Neuronal stem cell (in vitro differentiated cells): ENCODE data around the gene ERO1B.

Source experiments
- DNase-seq: peaks from one replicate; pipeline ENCODE4 v3.0.0-alpha.2; 2013; ENCODE audit warnings: low spot score
- H2AFZ ChIP-seq: one replicate; pipeline ENCODE4 v1.6.1; 2013; ENCODE audit warnings: mild to moderate bottlenecking, low read length, inconsistent platforms
- H2AK5ac ChIP-seq: 2 replicates; pipeline ENCODE4 v1.6.1; 2013; ENCODE audit warnings: low read depth, mild to moderate bottlenecking, inconsistent platforms, low read length, moderate library complexity, mixed read lengths
- H2BK120ac ChIP-seq: 2 replicates; pipeline ENCODE4 v1.6.1; 2013; ENCODE audit warnings: low read depth, mild to moderate bottlenecking, inconsistent platforms, low read length, moderate library complexity, mixed read lengths
- H2BK12ac ChIP-seq: one replicate; pipeline ENCODE4 v1.6.1; 2013; ENCODE audit warnings: low read length, inconsistent platforms
- H2BK15ac ChIP-seq: 2 replicates; pipeline ENCODE4 v1.6.1; 2013; ENCODE audit warnings: mild to moderate bottlenecking, low read length, inconsistent platforms, mixed read lengths
- H2BK5ac ChIP-seq: one replicate; pipeline ENCODE4 v1.6.1; 2013; ENCODE audit warnings: inconsistent platforms, mild to moderate bottlenecking, low read length, moderate library complexity
- H3K14ac ChIP-seq: one replicate; pipeline ENCODE4 v1.6.1; 2013; ENCODE audit warnings: low read length, inconsistent platforms
- H3K18ac ChIP-seq: 2 replicates; pipeline ENCODE4 v1.6.1; 2013; ENCODE audit warnings: low read length, inconsistent platforms
- H3K23ac ChIP-seq: 2 replicates; pipeline ENCODE4 v1.6.1; 2013; ENCODE audit warnings: low read depth, mild to moderate bottlenecking, mixed read lengths, low read length, inconsistent platforms; ENCODE audit not compliant: poor library complexity
- H3K27ac ChIP-seq: replicated peaks from 3 replicates; pipeline ENCODE4 v1.5.1; 2013; ENCODE audit warnings: low read length, inconsistent platforms
- H3K27me3 ChIP-seq, 3 experiments: 2 replicates each; pipeline ENCODE4 v1.6.1; 2013; ENCODE audit warnings: low read length in 3 of 3, mild to moderate bottlenecking in 2 of 3, inconsistent platforms in 1 of 3, low read depth in 1 of 3, mixed read lengths in 1 of 3, moderate library complexity in 1 of 3; ENCODE audit not compliant: control insufficient read depth in 3 of 3, insufficient read depth in 3 of 3
- H3K36me3 ChIP-seq, 2 donors: replicated peaks in 1 of 2; 2 replicates each; pipeline ENCODE4 v1.6.1; 2013; ENCODE audit warnings: low read length in 2 of 2; ENCODE audit not compliant: control insufficient read depth in 2 of 2, insufficient read depth in 2 of 2
- H3K4ac ChIP-seq: 2 replicates; pipeline ENCODE4 v1.6.1; 2013; ENCODE audit warnings: inconsistent platforms, mild to moderate bottlenecking, low read length, moderate library complexity
- H3K4me1 ChIP-seq, 2 donors: 1 replicate in 1 of 2; 2 replicates in 1 of 2; pipeline ENCODE4 v1.6.1; 2013; ENCODE audit warnings: low read length in 2 of 2, low read depth in 1 of 2; ENCODE audit not compliant: control insufficient read depth in 2 of 2, insufficient read depth in 1 of 2
- H3K4me2 ChIP-seq: one replicate; pipeline ENCODE4 v1.6.1; 2013; ENCODE audit warnings: mild to moderate bottlenecking, low read length, inconsistent platforms; ENCODE audit not compliant: insufficient read depth, poor library complexity, severe bottlenecking
- H3K4me3 ChIP-seq, 2 donors: 2 replicates each; pipeline ENCODE4 v1.5.1; 2013; ENCODE audit warnings: low read length in 2 of 2, mild to moderate bottlenecking in 2 of 2, inconsistent platforms in 1 of 2, moderate library complexity in 1 of 2
- H3K79me1 ChIP-seq: one replicate; pipeline ENCODE4 v1.6.1; 2013; ENCODE audit warnings: low read depth, mild to moderate bottlenecking, inconsistent platforms, low read length, moderate library complexity
- H3K9ac ChIP-seq: one replicate; pipeline ENCODE4 v1.6.1; 2013; ENCODE audit warnings: mild to moderate bottlenecking, low read depth, low read length, inconsistent platforms; ENCODE audit not compliant: poor library complexity
- H3K9me3 ChIP-seq, 2 donors: replicated peaks in 1 of 2; 2 replicates each; pipeline versions ENCODE3 to v1.6.1; 2013; ENCODE audit warnings: low read length in 2 of 2, mild to moderate bottlenecking in 2 of 2, inconsistent platforms in 1 of 2, low read depth in 1 of 2, mixed read lengths in 1 of 2, moderate library complexity in 1 of 2; ENCODE audit not compliant: control insufficient read depth in 2 of 2, insufficient read depth in 1 of 2
- H4K8ac ChIP-seq: one replicate; pipeline ENCODE4 v1.6.1; 2013; ENCODE audit warnings: low read depth, mild to moderate bottlenecking, inconsistent platforms, low read length, moderate library complexity
- H4K91ac ChIP-seq: one replicate; pipeline ENCODE4 v1.6.1; 2013; ENCODE audit warnings: low read length, low read depth, mild to moderate bottlenecking, inconsistent platforms; ENCODE audit not compliant: poor library complexity
- WGBS, 2 donors: extraction: QIAGEN DNeasy Blood & Tissue Kit; methylation state at CpG; one replicate each; pipeline ENCODE4 v1.1.7; 2013; ENCODE audit warnings: missing lambda C conversion rate in 2 of 2, mixed read lengths in 1 of 2; ENCODE audit not compliant: insufficient read length in 2 of 2, insufficient replicate concordance in 1 of 2; ENCODE audit errors: extremely low coverage in 2 of 2; 5-methylcytosine and 5-hydroxymethylcytosine counted together

The ERO1B gene

DNA sequence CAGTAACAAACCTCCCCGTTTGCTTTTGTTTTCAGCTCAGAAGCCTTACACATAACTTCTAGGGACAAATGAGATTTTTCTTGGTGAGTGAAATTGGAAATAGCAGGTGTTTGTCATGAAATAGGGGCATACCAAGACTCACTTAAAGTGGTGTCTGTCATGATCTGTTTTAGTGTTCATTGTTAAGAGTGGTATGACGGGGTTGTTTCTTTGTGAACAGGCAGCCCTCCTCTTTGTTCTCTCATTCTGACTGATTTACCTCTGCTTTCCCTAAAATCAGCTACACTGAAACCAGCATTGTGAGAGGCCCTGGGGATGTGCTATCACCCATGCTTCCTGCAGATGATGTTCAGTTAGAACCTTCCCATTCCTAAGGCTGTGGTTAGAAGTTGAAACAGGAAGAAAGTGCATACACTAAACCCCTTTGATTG lies 2.5 kb upstream of the ERO1B start:
- H3K27me3 ChIP-seq = peaks cover 5 to 36% (median 14%) of the 10 kb centered on the region in 3 experiments
- H3K23ac ChIP-seq = no peak overlapping the region
- H3K18ac ChIP-seq = no peak overlapping the region
- no peak overlapping the region for H2AK5ac ChIP-seq
- H3K4me3 ChIP-seq = no peak overlapping the region
- H2BK5ac ChIP-seq = no peak overlapping the region
- H2BK120ac ChIP-seq = no peak overlapping the region
- H3K9ac ChIP-seq = no peak overlapping the region
- H3K4ac ChIP-seq = no peak overlapping the region
- no peak overlapping the region for H2BK15ac ChIP-seq
- peak; percentile 39 for DNase-seq
- H2BK12ac ChIP-seq = no peak overlapping the region
- no peak overlapping the region for H4K8ac ChIP-seq
- H3K79me1 ChIP-seq = no peaks in the 10 kb centered on the region
- peak overlapping the region; percentile 11 for H3K4me2 ChIP-seq
- no peak overlapping the region for H3K14ac ChIP-seq
- H3K36me3 ChIP-seq = no peaks in the 10 kb centered on the region
- peaks cover 4 to 10% of the 10 kb centered on the region in 2 donors for H3K4me1 ChIP-seq
- no peaks in the 10 kb centered on the region for H3K9me3 ChIP-seq
- no peak overlapping the region for H3K27ac ChIP-seq
- no peak overlapping the region for H4K91ac ChIP-seq
- H2AFZ ChIP-seq = no peak overlapping the region
- no CpG with 5 or more reads among the region's 2 CpGs for WGBS, 2 donors

DNA sequence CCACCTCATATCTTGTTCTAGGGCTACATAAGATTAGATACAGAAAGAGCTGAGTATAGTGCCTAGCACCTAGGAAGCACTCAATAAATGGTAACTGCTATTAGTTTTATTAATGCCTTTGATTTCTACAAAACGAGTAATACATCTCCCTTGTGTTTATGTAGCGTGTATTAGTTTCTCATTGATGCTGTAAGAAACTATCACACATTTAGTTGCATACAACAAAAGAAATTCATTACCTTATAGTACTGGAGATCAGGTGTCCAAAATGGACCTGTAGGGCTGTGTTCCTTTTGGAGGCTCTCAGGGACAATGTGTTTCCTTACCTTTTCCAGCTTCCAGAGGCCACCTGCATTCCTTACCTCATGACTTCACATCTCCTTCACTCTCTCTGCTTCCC lies 961 bp upstream of the ERO1B start:
- no peak overlapping the region for H2BK5ac ChIP-seq
- H4K8ac ChIP-seq = no peak overlapping the region
- H3K14ac ChIP-seq = no peak overlapping the region
- DNase-seq = no peak
- H3K4me2 ChIP-seq = no peak overlapping the region
- H2BK15ac ChIP-seq = no peak overlapping the region
- H2BK12ac ChIP-seq = no peak overlapping the region
- H3K79me1 ChIP-seq = no peaks in the 10 kb centered on the region
- no peaks in the 10 kb centered on the region for H3K36me3 ChIP-seq
- no peak overlapping the region for H2BK120ac ChIP-seq
- H3K4me3 ChIP-seq = no peak overlapping the region
- no peak overlapping the region for H2AFZ ChIP-seq
- no peak overlapping the region for H3K27ac ChIP-seq
- no peak overlapping the region for H2AK5ac ChIP-seq
- H3K4me1 ChIP-seq = peaks cover 4 to 10% of the 10 kb centered on the region in 2 donors
- H3K23ac ChIP-seq = no peak overlapping the region
- no peak overlapping the region for H3K4ac ChIP-seq
- no CpG with 5 or more reads among the region's 2 CpGs for WGBS, 2 donors
- H3K9ac ChIP-seq = no peak overlapping the region
- peaks cover 5 to 36% (median 14%) of the 10 kb centered on the region in 3 experiments for H3K27me3 ChIP-seq
- no peaks in the 10 kb centered on the region for H3K9me3 ChIP-seq
- H3K18ac ChIP-seq = no peak overlapping the region
- H4K91ac ChIP-seq = no peak overlapping the region

DNA sequence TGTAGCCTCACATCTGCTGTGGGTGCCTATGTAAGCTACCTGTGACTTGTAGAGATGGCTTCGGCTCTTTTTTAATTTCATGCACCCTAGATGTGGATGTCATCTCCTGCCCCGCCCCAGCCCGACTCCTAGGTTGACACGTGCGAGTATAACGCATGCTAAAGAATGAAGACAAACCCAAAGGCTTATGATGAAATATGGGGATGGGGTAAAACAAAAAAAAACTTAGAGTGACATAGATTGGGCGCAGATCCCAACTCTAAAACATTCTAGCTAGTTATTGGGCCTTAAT lies 613 bp upstream of the ERO1B start:
- Histone ChIP-seq H3K27me3 (peaks cover 5 to 36% (median 14%) of the 10 kb centered on the region in 3 experiments), H3K18ac (peak overlapping the region; percentile 78), H3K4me1 (peaks cover 4 to 10% of the 10 kb centered on the region in 2 donors), H2BK15ac (peak overlapping the region; percentile 55), H2AK5ac (no peak overlapping the region), H2BK5ac (no peak overlapping the region), H2BK120ac (no peak overlapping the region), H3K4me2 (peak overlapping the region; percentile 64), H4K91ac (no peak overlapping the region), H3K4me3 (peak overlapping the region; percentile 68 to 86), H2BK12ac (no peak overlapping the region), H3K9me3 (no peaks in the 10 kb centered on the region), H4K8ac (no peak overlapping the region), H3K14ac (no peak overlapping the region), H2AFZ (peak overlapping the region; percentile 98), H3K36me3 (no peaks in the 10 kb centered on the region), H3K23ac (no peak overlapping the region), H3K27ac (no peak overlapping the region), H3K9ac (no peak overlapping the region), H3K79me1 (no peaks in the 10 kb centered on the region), H3K4ac (no peak overlapping the region)
- WGBS, 2 donors = no CpG with 5 or more reads among the region's 7 CpGs
- no peak for DNase-seq

DNA sequence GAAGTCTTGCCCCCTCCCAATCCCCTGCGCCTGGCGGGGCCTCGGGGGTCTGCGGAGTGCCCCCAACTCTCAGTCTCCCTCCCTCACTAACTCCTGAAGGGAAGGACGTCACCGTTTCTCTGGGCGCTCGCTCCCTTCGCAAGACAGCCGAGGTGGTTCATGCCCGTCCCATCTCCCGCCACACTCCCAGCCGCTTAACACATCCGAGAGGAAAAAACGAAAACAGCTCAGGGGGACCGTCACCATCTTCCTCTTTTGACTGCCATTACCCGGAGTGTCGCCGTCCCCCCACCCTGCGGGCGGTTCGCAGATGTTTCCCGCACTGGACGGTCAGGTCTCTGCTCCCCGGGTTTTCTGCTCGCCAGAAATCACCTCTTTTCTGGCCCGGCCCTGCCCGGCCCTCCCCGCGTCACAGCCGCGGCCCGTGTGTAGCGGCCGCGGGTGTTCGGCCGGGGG lies 532 bp downstream of the ERO1B start:
- peak overlapping the region; percentile 97 for H3K23ac ChIP-seq
- H2BK120ac ChIP-seq = no peak overlapping the region
- H4K8ac ChIP-seq = no peak overlapping the region
- peak overlapping the region; percentile 72 for H3K18ac ChIP-seq
- H3K36me3 ChIP-seq = no peaks in the 10 kb centered on the region
- no peaks in the 10 kb centered on the region for H3K9me3 ChIP-seq
- peaks cover 5 to 36% (median 14%) of the 10 kb centered on the region in 3 experiments for H3K27me3 ChIP-seq
- WGBS, 2 donors = no CpG with 5 or more reads among the region's 38 CpGs
- H3K79me1 ChIP-seq = no peaks in the 10 kb centered on the region
- H3K4ac ChIP-seq = no peak overlapping the region
- no peak overlapping the region for H3K14ac ChIP-seq
- H2BK15ac ChIP-seq = no peak overlapping the region
- H3K4me2 ChIP-seq = peak overlapping the region; percentile 87
- peaks cover 4 to 10% of the 10 kb centered on the region in 2 donors for H3K4me1 ChIP-seq
- DNase-seq = peak; percentile 30
- peak overlapping the region; percentile 68 to 96 for H3K4me3 ChIP-seq
- H2AK5ac ChIP-seq = no peak overlapping the region
- H3K9ac ChIP-seq = peak overlapping the region; percentile 84
- H3K27ac ChIP-seq = no peak overlapping the region
- H2BK12ac ChIP-seq = no peak overlapping the region
- no peak overlapping the region for H4K91ac ChIP-seq
- H2BK5ac ChIP-seq = no peak overlapping the region
- H2AFZ ChIP-seq = peak overlapping the region; percentile 98
